Subcutaneous adipose tissue (tissue), 4 donors: ENCODE measurements around the gene PIKFYVE. TPM values are rescaled to one million over a fixed set of nuclear protein-coding genes. Genes with fewer than 3 reads are reported as not detected.

ENCODE experiments used
- total RNA-seq, 4 donors: library from RNA; depleted of rRNA; stranded (reverse); fragments of >200 nt; gene quantifications; one replicate each; pipeline ENCODE4 v1.1.0, GENCODE V29; 2016
- TF ChIP-seq, protein P1 (sequence below): fragments of 450-650 bp; IDR thresholded peaks from one replicate; pipeline ENCODE4 v1.5.1; 2016; ENCODE audit warnings: low read depth, mild to moderate bottlenecking, control low read depth, antibody characterized with exemption, moderate library complexity

The PIKFYVE gene
- total RNA-seq, 4 donors from 2014 or later, result 37.5 to 55.3 (median 43.3) TPM

DNA sequence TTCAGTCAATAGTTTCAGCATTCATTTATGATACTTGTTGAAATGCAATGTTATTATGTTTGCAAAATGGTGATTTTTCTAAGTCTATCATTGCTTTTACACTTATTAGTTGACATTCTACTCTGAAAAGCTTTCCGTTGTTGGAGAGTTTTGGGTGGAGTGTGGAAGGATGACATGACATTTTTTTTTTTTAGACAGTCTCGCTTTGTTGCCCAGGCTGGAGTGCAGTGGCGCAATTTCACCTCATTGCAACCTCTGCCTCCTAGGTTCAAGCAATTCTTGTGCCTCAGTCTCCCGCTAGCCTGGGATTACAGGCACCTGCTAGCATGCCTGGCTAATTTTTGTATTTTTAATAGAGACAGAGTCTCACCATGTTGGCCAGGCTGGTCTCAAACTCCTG, 29.8 kb downstream of the PIKFYVE start:
- TF ChIP-seq, protein P1, sequence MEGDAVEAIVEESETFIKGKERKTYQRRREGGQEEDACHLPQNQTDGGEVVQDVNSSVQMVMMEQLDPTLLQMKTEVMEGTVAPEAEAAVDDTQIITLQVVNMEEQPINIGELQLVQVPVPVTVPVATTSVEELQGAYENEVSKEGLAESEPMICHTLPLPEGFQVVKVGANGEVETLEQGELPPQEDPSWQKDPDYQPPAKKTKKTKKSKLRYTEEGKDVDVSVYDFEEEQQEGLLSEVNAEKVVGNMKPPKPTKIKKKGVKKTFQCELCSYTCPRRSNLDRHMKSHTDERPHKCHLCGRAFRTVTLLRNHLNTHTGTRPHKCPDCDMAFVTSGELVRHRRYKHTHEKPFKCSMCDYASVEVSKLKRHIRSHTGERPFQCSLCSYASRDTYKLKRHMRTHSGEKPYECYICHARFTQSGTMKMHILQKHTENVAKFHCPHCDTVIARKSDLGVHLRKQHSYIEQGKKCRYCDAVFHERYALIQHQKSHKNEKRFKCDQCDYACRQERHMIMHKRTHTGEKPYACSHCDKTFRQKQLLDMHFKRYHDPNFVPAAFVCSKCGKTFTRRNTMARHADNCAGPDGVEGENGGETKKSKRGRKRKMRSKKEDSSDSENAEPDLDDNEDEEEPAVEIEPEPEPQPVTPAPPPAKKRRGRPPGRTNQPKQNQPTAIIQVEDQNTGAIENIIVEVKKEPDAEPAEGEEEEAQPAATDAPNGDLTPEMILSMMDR, result no peak

DNA sequence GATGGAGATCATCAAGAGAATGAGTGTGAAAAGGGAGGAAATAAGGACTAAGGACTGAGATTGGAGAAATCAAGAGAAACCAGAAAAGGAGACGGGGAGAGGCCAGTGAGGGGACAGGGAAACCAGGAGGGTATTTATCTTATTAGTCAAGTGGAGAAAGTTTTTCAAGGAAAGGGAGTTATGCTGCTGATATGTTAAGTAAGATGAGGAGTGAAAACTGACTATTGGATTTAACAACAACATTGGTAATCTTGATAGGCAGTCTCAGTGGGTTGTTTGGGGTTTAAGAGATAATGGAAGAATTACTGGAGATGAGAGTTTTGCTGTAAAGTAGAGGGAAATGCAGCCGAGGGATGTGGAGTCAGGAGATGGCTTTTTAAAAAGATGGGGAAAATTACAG, 30.6 kb downstream of the PIKFYVE start:
- TF ChIP-seq, protein P1, result no peak

DNA sequence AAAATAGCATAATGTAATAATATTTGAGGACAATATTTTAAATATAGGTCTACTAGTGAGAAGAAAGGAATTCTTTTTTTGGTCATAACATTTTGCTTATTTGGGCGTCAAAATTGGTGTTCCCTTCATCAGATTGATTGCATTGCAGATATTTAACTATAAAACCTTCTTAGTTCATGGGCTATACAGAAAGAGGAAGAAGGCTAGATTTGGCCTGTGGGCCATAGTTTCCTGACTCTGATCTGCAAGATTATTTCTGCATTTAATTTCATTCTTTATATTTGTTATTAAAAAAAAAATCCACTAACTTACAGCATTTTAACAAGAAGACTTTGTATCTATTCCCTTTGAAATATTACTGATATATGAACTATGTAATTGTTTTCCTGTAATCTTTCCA, 31.9 kb downstream of the PIKFYVE start:
- TF ChIP-seq, protein P1, result no peak

DNA sequence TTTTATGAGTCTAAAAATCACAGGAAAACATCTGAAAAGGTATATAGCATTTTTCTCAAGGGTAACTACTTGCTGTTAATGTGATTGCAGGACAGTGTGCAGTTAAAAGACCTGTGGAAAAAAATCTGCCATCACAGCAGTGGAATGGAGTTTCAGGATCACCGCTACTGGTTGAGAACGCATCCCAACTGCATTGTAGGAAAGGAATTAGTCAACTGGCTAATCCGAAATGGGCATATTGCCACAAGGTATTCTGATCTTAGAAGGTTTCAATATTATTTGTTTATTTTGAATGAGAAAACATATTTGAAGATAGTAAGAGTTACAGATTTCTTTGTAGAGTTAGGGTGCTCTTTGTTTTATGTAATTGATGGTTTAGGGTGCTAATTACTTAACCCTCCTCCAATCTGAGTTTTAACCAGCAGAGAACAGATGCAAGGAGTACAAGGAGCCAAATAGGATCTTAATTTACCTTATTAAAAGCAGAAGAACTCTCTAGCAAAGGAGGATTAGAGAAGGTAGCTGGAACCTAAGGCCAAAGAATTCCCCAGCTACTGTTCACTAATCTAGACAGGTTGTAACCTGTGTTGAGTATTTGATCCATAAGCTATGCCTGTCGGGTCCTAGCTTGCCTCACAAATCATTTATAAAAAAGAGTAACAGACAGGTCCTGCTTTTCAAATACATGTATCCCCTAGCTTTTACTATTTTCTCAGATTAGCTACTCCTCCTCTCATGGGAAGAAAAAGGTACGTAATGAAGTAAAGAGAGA, 35.0 kb downstream of the PIKFYVE start:
- TF ChIP-seq, protein P1, result no peak

DNA sequence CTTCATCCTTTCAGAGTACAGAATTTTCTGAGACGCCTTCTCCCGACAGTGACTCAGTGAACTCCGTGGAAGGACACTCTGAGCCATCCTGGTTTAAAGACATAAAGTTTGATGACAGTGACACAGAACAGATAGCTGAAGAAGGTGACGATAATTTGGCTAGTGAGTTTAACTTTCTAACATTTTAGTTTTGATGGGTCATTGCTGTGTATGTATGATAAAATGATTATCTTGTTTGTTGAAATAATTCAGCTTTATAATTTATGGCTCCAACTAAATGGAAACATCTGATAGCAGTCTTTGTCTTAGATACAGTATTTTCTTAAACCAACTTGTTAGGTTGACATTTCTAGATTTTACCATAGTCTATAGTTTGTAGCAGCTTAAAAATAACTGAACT, 38.1 kb downstream of the PIKFYVE start:
- TF ChIP-seq, protein P1, result no peak

DNA sequence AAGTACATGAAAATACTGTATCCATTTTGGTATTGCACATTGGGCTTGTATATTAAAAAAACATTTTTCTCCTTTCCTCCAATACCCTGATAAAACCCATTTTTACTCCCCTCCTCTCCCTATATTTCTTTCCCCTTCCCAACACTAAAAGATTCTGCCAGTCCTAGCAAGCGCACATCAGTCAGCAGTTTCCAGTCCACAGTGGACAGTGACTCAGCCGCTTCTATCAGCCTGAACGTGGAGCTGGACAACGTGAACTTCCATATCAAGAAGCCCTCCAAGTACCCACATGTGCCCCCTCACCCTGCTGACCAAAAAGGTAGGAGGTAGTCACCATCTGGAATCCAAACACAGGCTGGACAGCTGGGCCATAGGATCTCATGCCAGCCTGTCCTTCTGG, 38.6 kb downstream of the PIKFYVE start:
- TF ChIP-seq, protein P1, result no peak

DNA sequence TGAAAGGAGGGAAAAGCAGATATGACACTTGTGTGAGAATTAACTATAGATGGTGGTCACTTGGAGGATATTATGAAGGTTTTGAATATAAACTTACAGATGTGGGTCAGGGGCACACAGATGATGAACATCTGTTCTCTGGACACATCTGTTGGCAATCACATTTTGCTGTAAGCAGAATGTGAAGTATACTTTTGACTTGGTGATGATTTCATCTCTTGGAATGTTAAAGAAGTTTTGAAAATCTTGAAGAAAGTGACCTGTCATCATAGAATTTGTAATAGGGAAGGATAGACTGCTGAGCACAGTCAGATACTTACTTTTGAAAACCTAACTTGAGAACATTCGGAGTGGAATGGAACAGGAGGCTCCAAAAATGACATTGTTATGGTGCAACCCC, 40.2 kb downstream of the PIKFYVE start:
- TF ChIP-seq, protein P1, result no peak
